NCI-H524 treated with DMSO at 0.1 percent for 48 hours (cell line): Measurements from ENCODE around the gene CACNB4.
"Not testable (repeated sequence)": the region's sequence is repeated elsewhere in the genome, so short reads cannot be mapped to it uniquely, and the experiment has no call there.

Source experiments
- DNase-seq: peaks from one replicate; lab custom pipeline; 2025; lab: John Stamatoyannopoulos, UW

The CACNB4 gene

DNA sequence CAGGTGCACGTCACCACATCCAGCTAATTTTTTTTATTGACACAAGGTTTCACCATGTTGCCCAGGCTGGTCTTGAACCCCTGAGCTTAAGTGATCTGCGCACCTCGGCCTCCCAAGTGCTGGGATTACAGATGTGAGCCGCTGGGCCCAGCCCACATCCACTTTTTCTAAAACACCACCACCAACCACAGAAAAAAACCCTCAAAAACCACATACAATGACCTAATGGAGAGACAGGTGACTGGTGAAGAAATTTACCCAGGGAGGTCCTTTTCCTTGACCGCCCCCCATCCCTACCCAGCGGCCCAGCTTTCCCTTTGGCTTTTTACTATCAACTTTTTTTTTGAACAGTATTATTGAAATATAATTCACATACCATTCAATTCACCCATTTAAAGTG is 47.9 kb downstream of the CACNB4 start:
- DNase-seq, result no peak

DNA sequence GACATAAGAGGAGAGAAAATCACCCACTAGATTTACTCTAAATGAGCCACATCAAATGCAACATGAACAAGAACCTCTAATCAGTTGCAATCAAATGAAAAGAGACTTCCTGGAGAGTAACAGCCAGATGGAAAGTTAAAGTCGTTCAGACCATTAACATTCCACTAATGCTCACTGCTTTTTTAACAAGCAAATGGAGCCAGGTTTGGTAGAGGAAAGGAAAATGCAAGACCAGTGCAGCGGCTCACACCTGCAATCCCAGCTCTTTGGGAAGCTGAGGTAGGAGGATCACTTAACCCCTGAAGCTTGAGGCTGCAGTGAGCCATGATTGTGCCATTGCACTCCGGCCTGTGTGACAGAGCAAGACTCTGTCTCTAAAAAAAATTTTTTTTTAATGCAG is 48.5 kb downstream of the CACNB4 start:
- no peak for DNase-seq

DNA sequence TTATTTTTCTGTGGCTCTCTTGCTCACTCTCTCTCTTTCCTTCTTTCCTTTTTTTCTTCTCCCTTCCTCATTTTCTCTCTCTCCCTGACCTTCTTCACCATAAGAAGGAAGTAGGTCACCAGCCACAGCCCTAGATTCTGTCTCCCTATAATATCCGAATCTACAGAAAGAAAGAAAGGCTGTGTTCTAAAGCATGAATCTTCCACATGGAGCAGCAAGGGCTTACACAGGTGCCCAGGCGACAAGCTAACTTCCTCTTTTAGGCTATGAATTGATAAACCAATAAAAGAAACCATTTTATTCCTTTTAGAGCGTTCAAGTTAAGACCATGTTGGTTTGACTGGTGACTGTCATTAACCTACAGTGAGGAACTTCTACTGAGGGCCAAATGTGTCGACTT is 49.3 kb downstream of the CACNB4 start:
- no peak for DNase-seq

DNA sequence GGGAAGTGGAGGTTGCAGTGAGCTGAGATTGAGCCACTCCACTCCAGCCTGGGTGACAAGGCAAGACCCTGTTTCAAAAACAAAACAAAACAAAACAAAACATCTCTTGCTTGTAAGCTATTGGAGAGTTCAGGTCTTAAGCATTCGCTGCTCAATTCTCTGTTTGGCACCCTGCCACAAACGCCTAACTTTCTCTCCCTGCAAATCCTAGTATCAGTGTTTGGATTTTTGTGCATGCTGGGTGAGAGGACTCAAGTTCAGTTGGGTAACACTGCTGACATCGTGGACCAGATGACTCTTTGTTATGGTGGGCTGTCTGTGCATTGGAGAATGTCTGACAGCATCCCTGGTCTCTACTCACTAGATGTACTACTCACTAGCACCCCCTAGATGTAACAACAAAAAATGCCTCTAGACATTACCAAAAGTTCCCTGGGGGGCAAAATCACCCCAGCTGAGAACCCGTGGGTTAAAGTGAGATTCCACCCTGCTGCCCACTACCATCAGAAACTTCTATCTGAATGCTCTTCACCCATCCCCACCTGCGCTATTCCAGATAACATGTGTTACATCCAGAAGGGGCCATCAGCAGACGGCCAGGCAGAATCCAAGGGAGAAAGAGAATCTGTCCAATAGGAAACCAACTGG is 50.9 kb downstream of the CACNB4 start:
- DNase-seq, result no peak

DNA sequence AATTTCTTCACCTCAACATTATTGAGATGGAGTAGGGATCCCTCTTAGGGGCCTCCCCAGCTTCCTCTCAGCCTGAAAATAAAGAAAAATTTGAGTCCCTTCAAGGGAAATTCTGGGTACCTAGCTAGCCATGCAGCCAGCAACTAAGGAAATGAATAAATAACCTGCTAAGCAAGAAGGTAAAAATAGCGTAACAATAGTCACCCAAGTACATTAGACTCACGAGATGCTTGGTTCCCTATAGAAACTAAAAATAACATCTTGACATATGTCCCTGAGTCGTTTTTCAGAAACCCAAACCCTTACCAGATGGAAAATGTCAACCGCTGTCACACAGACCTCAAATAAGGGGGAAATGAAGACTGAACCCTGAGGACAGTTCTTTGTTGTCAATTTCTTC is 51.9 kb downstream of the CACNB4 start:
- no peak for DNase-seq

DNA sequence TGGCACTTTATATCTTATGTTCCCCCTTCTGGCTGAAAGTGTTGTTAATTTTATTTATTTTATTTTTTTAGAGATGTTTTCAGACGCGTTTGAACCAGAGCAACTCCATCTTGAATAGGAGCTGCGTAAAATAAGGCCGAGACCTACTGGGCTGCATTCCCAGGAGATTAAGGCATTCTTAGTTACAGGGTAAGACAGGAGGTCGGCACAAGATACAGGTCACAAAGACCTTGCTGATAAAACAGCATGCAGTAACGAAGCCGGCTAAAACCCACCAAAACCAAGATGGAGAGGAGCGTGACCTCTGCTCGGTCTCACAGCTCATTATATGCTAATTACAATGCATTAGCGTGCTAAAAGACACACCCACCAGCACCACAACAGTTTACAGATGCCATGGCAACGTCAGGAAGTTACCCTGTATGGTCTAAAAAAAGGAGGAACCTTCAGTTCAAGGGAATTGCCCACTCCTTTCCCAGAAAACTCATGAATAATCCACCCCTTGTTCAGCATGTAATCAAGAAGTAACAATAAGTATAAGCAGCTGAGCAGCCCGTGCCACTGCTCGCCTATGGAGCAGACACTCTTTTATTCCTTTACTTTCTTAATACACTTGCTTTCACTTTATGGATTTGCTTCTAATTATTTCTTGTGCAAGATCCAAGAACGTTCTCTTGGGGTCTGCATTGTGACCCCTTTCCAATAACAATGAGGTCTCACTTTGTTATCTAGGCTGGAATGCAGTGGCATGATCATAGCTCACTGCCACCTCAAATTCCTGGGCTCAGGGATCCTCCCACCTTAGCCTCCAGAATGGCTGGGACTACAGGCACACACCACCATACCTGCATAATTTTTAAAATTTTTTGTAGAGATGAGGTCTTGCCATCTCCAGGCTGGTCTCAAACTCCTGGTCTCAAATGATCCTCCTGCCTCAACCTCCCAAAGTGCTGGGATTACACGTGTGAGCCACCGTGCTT is 55.9 kb downstream of the CACNB4 start:
- DNase-seq, result no peak

DNA sequence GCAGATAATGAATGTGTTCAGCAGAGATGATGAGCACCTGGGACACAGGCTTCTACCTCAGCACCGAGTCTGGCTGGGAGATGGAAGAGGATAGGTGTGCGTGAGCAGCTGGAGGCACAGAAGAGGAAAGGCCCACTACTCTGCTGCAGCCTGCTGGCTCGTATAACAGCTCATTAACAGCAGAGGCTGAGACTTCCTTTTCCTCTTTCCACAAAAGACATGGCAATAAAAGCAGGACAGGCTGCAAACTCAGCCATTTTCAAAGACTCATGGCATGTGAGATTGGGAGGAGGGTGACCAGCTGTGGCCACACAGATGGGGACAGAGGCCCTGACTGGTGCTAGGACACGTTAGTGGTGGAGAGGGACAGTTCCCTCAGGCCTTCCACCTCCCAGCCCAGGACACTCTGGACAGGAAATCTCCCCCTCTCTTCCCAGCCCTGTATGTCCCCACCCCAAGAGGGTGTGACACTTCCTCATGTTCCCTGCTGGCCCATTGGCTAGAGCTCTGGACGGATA is 60.3 kb downstream of the CACNB4 start:
- no peak for DNase-seq

DNA sequence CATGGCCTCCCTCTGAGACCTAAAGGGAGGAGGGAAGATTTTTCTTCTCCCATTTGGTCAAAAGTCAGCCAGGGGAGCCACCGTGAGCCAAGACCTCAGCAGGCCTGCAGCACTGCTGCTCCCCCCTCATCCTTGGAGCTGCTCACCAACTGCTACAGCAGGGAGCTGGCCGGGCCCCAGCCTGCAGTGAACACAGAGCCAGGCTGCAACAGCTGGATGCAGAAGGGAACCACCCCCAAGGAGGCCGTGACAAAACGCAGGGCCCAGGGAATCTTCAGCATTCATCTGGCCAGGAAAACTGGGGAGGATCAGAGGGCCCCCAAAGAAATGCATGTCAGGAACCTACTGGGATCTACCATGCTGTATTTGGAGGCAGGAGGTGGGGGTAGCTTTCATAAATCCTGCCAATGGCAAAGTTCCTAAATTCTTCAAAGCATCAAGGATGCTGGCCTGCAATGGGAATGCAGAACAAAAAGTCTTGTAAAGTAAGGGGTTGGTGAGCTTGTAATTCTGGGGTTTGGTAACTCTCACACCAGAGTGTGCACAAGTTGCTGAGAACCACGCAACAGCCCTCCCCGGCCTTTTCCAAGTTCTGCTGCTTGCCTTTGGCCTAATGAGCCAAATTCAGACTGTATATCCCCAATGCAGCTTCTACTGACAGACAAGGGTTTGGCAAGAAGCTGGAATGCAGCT is 61.0 kb downstream of the CACNB4 start:
- DNase-seq, result no peak

DNA sequence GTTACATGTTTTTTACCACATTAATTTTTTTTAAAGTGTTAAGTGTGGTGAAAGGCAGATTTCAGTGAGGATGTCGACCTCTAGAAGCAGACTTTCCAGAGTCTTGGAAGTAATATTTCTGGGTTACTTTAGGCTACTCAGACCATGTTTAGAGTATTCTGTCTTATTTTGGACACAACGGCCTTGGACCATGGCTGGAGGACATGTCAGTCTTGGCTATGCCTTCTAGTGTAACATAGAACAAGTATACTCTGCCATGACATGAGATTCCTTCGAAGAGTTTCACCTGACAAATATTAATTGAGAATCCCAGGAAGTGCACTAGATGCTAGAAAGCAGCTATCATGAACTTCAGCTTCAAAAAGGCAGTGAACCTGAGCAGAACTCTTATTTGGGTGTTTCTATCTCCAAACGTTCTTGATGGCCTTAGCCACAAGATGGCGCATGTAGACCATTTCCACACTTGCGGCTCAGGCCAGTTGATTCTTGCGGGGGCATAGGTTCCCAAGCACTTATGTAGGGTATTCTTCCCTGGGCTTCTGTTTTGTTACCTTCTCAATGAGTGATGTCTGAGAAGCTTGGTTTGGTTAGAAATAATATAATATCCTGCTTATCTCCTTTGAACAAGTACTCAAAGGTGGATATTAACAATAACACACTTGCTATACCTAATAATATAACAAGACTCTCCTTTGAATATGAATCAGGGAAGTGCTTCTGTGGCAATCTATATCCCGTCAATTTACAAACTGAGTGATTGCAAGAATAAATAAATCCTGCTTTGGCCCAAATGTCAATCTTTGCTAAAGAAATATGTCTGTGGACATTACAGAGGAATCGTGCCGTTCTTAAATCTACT is 62.0 kb downstream of the CACNB4 start:
- no peak for DNase-seq

DNA sequence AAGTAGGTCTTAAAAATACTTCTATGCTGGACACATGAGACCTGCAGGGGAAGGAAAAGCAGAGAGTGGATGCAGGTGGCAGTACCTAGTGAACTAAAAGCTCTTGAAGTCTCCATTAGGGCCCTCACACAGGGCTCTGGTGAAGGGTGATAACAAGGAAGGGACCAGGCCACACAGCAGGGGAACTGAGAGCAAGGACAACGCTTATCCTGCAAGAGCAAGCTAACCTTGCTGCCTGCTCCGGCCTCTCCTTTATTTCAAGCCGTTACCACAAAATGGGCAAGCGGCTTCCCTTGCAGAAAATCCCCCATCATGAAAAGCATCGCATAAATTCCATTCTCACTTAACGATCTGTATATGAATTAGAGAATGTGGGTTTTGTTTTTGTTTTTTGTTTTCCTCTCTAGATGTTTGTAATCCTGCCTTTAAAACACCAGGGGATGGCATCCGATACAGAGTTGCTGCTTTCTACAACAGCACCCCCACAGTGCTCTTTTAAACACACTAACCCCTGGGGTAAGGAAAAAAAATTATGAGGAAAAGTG is 64.5 kb downstream of the CACNB4 start:
- no peak for DNase-seq

DNA sequence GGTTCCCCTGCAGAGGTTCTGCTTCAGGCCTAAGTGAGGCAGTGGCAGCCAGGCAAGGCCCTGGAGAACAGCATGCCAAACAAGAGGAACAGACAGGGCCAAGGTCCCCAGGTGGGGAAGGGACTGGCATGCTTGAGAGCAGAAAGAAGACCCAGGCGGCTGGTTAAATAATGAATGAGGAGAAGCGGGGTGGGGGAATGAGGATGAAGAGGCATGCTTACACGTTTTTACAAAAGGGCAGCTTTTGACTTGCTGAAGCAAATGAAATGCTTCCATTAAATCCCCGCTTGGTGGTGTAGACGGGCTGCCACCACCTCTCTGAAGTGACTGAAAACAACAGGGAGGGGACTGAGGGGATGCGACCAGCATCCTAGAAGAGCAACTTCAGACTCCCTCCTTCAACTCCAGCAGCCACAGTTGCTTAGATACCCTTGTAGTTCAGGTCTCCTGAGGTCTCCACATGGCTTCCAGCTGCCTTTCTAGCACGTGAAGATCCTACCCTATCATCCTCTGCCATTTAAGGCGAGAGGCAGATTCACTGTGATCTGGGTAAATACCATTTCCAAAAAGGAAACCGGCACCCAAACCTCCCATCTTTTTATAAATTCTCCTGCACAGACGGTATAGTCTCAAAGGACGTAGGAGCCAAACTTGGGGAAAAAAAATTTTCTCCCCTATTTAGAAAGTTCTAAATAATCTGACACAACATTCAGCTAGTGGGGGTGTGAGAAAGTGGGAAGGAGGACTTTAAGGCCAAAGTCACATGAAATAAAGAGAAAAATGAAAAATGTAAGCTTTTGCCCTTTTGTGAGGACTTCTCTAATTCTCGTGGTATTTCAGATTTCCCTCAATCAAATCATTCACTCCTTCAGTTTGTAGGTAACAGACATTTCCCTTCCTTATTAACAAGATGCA is 65.6 kb downstream of the CACNB4 start:
- DNase-seq, result no peak

DNA sequence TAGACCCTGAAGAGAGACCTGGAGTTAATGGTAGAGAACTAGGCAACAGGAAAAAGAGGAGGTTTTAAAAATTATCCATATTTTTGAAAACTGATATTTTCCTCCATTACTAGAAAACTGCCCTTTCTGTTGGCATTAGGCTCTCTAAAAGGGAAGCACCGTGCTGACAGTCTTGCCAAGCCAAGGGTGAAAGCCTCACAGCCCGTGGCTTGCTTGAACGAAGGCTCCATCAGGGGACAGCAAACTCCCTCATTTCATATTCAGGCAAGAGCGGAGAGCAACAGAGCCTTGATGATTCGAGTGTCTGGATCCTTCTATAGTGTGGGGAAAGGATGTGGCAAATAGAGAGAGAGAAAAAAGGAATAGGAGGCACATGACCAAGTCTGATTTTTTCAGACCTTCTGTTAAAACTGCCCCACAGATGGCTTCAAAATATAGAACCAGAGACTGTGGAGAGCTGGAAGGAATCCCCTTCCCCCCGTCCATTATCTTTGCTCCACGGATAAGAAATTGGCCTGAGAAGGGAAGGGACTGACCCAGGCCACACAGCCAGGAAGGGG is 67.0 kb downstream of the CACNB4 start:
- no peak for DNase-seq

DNA sequence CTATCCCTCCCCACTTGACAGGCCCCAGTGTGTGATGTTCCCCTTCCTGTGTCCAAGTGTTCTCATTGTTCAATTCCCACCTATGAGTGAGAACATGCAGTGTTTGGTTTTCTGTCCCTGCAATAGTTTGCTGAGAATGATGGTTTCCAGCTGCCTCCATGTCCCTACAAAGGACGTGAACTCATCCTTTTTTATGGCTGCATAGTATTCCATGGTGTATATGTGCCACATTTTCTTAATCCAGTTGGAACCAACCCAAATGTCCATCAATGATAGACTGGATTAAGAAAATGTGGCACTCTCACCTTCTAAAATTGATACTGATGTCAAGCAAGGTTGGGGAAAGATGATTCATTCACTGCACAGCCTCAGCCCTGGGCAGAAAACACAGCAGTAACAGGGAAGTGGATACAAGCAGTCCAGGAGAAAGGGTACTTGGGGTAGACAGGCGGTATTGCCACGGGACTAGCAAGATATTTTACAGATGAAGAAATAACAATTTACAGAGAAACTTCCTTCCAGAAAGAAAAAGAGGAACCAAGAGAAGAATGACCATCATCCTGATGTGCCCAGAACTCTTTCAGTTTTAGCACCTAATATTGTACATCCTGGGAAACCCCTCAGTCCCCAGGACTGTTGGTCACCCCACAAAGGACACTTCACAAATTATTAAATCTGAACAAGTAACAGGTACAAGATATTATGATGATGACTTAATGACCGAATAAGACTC is 68.1 kb downstream of the CACNB4 start:
- not testable (repeated sequence) for DNase-seq

DNA sequence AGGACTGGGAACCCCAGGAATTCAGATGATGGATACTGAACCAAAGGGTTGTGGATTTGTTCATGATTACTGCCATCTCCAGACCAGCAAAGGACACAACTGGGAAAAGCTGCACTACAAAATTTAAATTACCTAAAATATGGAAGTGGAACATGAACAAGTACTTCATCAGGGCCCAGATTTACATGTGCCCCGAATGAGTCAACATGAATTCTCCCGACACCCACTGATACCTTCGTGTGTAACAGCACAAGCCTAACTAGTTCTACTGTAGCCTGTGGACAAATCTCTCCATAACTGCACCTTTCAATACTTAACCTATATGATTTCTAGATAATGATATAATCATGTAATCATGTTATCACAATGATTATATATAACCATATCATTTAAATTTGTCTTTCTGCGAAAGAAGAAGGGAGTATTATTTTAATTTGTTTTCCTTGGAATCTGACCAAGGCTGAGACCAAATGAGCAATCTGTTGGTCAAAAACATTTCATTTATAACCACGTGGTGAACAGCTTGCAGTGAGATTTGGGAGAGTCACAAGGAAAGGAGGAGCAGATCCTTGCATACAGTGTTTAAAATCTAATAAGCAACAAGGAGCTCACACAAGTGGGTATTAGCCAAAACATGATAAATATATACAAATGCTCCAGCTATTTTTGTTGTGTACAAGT is 70.5 kb downstream of the CACNB4 start:
- DNase-seq, result no peak

DNA sequence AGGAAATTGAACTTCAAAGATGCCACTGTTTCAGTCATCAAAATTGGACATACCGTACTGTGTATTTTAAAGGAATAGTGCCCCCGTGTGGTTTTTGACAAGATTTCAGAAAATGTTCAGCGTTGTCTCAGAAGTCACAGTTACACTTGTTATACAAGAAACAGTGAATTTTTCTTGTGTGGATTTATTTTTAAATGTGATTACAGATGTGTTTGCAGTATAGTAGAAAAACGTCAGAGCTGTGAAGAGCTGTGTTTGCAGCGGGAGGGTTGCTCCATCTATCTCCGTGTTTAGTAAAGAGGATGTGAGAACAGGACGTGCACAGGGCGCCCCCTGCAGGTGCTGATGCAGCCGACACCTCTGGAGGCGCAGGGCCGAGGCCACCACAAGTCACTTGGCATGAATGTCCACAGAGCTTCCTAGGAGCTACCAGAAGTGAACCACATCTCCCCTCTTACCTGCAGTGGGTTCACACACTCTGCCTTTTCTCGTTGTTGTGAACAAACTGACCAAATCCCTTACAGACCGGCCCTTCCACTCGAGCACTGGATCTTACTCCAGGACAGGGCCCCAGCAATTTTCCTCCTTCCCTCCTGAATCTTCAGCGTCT is 73.1 kb downstream of the CACNB4 start:
- DNase-seq, result peak; percentile 39

DNA sequence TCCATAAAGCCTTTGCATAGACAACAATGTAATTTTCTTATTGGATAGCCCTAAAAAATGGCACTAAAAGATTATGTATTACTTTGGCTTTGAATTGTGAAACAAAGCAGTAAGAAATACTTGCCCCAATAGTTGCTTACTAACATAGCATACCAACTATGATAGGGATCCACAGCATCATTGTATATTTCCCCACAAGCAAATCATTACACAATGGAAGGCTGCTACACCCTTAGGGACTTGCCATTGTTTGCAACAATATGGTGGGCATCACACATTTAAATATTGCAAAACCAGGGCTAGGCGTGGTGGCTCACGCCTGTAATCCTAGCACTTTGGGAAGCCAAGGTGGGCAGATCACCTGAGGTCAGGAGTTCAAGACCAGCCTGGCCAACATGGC is 74.4 kb downstream of the CACNB4 start:
- DNase-seq, result no peak

DNA sequence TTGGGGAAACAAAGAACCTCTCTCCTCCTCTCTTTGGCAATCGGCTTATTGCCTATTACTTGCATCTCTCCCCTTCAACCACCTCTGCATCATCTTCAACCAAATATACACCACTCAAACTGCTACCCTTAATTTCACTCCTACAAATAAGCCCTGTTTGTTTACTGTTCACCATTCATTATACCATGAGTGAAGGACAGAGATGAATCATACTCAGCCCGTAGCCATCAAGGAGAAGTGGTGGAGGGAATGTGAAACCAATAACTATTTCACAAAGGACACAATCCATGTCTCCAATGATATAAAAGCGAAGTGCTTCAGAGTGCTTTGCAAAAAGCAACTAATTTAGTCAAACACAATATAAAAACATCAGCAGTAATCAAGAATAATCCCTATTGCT is 76.8 kb downstream of the CACNB4 start:
- no peak for DNase-seq

DNA sequence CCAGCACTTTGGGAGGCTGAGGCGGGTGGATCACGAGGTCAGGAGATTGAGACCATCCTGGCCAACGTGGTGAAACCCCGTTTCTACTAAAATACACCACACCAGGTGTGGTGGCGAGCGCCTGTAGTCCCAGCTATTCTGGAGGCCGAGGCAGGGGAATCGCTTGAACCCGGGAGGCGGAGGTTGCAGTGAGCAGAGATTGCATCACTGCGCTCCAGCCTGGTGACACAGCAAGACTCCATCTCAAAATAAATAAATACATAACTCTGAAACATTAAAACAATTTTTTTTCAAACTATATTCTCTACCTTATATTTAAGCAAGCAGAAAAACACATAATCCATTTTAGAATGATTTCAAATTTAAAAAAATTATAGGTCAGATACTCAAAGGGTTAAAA is 77.8 kb downstream of the CACNB4 start:
- not testable (repeated sequence) for DNase-seq
